Activated CD8-positive, alpha-beta memory T cell treated with anti-CD3 and anti-CD28 coated beads, Interleukin-2, amount 10 ng/mL, durations not matched to agents 7 days and 5 days (primary cell): ENCODE results near the gene CD247. TPM values are rescaled to one million over a fixed set of nuclear protein-coding genes. Genes with fewer than 3 reads are reported as not detected.

Experiments
- ATAC-seq: fragments of 150-1000 bp; cut with Tn5 transposase; one replicate; pipeline ENCODE4 v1.10.0; 2021; ENCODE audit warnings: moderate library complexity
- CTCF ChIA-PET: fragments of 350-600 bp; sonication (Branson Sonifier 250); formaldehyde crosslinking; loops from one replicate; lab custom pipeline; 2021; ENCODE audit warnings: antibody characterized with exemption; lab: Charles Lee
- DNase-seq: peaks from one replicate; pipeline ENCODE4 v3.0.0-alpha.2; 2020
- H3K27ac Mint-ChIP-seq: one replicate; pipeline ENCODE4 v1.8.0; 2021; ENCODE audit warnings: mild to moderate bottlenecking, mixed read lengths
- H3K27me3 Mint-ChIP-seq: one replicate; pipeline ENCODE4 v1.8.0; 2021; ENCODE audit warnings: mixed read lengths
- H3K36me3 Mint-ChIP-seq: one replicate; pipeline ENCODE4 v1.8.0; 2021; ENCODE audit warnings: mild to moderate bottlenecking, mixed read lengths
- H3K4me1 Mint-ChIP-seq: one replicate; pipeline ENCODE4 v1.8.0; 2021; ENCODE audit warnings: mixed read lengths
- H3K4me3 Mint-ChIP-seq: one replicate; pipeline ENCODE4 v1.8.0; 2021; ENCODE audit warnings: mild to moderate bottlenecking, moderate library complexity, mixed read lengths
- H3K9me3 Mint-ChIP-seq: one replicate; pipeline ENCODE4 v1.8.0; 2022; ENCODE audit warnings: low read depth, mixed read lengths
- total RNA-seq, 2 experiments: library from RNA; stranded (reverse); gene quantifications; one replicate each; pipeline ENCODE4 v1.2.3, GENCODE V29; 2021

The CD247 gene
- total RNA-seq, 2 experiments from 2014 or later = 190 to 197 TPM

DNA sequence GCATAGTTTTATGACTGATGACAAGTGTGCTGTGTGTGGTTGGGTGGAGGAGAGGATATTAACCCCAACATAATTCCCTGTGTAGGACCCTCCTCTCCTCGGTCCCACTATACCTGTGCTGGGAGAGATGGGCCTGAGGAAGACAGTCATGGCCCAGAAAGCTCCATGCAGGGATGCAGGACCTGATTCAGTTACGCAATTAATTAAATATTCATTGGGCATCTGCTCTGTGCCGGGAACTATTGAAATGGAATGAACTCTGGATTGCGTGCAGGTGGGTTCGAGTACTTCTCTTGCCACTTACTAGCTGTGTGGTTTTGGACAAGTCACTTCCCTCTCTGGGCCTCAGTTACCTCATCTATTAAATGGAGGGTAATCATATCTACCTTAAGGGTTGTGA, 74.6 kb downstream of the CD247 start:
- H3K27ac Mint-ChIP-seq = no peak overlapping the region

GRCh38 chr1:167442854-167443565, 75.3 kb downstream of the CD247 start:
- H3K36me3 Mint-ChIP-seq = peaks cover 41% of the 10 kb centered on the region
- H3K4me3 Mint-ChIP-seq = no peak overlapping the region
- peak overlapping the region; percentile 31 for H3K27ac Mint-ChIP-seq
- H3K4me1 Mint-ChIP-seq = peaks cover 83% of the 10 kb centered on the region
- CTCF ChIA-PET = interaction anchor here (1.0 to 3.0 kb wide), 10 partner anchors 11 to 384 kb away, joined by 3 to 19 read pairs (median 6); partner anchors contain the start of gene CD247
- DNase-seq = no peak
- no peaks in the 10 kb centered on the region for H3K9me3 Mint-ChIP-seq
- H3K27me3 Mint-ChIP-seq = no peaks in the 10 kb centered on the region
- no peak for ATAC-seq

More for the DNA sequence above, 74.6 kb downstream of the CD247 start:
- Mint-ChIP-seq H3K27me3 (no peaks in the 10 kb centered on the region), H3K4me1 (peaks cover 83% of the 10 kb centered on the region), H3K9me3 (no peaks in the 10 kb centered on the region), H3K4me3 (no peak overlapping the region), H3K36me3 (peaks cover 34% of the 10 kb centered on the region)
- CTCF ChIA-PET = interaction anchor here (1.4 to 2.2 kb wide), 6 partner anchors 11 to 385 kb away, joined by 3 to 9 read pairs (median 6); no protein-coding TSS in a partner anchor
- ATAC-seq (no peak), DNase-seq (no peak)

DNA sequence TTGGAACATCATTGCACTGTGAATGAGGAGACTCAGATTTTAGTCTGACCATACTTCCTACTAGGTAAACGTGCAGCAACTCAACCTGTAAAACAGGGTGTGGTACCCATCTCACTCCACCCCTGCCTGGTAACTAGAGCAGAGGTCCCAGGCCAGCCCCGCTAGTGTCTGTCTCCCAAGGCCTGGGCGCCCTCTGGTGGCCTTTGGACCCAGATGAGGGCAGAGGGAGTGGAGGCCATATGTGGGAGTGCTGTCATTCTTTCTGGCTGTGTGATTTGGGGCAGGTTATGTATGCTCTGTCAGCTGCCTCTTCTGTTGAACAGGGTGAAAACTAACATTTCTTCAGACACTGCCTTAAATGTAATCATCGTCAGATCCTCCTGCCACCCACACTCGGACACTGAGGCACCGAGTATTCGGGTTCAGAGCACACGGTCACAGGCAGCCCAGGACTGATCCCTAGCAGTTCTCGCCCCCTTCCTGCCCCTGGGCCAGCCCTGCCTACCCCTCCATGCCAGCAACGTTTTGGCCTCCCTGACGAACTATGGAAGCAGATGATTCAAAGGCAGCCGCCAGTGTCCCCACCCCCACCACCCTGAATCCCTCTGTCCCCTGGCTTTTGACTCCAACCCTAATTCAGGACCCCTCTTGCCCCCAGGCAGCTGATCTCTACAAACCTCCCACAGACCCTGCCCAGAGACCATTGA, 76.0 kb downstream of the CD247 start:
- ATAC-seq = peak; percentile 83
- peaks cover 46% of the 10 kb centered on the region for H3K36me3 Mint-ChIP-seq
- peaks cover 81% of the 10 kb centered on the region for H3K4me1 Mint-ChIP-seq
- H3K9me3 Mint-ChIP-seq = no peaks in the 10 kb centered on the region
- no peak overlapping the region for H3K4me3 Mint-ChIP-seq
- H3K27ac Mint-ChIP-seq = peak overlapping the region; percentile 31
- H3K27me3 Mint-ChIP-seq = no peaks in the 10 kb centered on the region
- CTCF ChIA-PET = interaction anchor here (1.0 to 3.0 kb wide), 9 partner anchors 12 to 383 kb away, joined by 4 to 19 read pairs (median 6); partner anchors contain the start of gene CD247
- DNase-seq = peak; percentile 85

DNA sequence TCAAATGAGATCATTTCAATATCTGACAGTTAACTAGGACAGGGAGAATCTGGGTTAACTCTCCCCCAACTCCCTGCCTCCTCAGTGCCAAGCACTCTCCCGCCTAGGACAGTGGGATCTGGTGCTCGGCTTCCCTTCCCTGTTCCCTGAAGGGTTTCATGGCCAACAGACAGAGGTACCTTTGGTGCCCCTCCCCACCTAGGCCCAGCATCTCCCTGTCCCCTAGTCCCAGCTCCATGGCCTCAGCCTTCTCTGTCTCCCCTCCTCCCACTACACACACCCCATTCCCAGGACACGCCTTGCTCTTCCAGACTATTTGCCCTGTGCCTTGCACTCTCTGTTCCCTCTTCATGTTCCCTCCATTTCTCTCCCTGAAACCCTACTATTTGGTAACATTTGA, 77.1 kb downstream of the CD247 start:
- Mint-ChIP-seq H3K36me3 (peaks cover 49% of the 10 kb centered on the region), H3K4me3 (no peak overlapping the region), H3K4me1 (peaks cover 83% of the 10 kb centered on the region), H3K27ac (peak overlapping the region; percentile 10), H3K27me3 (no peaks in the 10 kb centered on the region), H3K9me3 (no peaks in the 10 kb centered on the region)
- CTCF ChIA-PET = interaction anchor here (1.3 to 5.0 kb wide), 6 partner anchors 10 to 173 kb away, joined by 4 to 33 read pairs (median 8); no protein-coding TSS in a partner anchor
- DNase-seq = no peak
- no peak for ATAC-seq

DNA sequence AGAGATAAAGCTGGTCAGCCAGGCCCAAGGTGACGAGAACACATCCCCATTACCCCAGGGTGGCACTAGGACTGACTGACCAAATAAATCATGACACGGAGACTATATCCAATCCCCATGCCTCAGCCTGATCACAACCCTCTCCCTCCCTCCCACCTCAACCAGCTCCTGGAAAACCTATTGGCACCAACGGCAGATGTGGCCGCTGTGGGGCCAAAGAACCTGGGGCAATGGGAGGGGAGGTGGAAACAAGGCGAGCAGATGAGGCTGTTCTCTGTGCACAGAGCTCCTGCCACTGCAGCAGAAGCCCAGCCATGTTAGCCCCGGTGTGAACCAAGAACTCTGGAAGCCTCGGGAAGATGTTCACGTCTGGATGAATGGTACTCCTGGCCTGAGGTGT, 77.6 kb downstream of the CD247 start:
- DNase-seq = no peak
- Mint-ChIP-seq H3K4me1 (peaks cover 82% of the 10 kb centered on the region), H3K9me3 (no peaks in the 10 kb centered on the region), H3K27ac (peak overlapping the region; percentile 10), H3K27me3 (no peaks in the 10 kb centered on the region), H3K36me3 (peaks cover 51% of the 10 kb centered on the region), H3K4me3 (no peak overlapping the region)
- no peak for ATAC-seq
- CTCF ChIA-PET = interaction anchor here (1.4 to 5.0 kb wide), 5 partner anchors 10 to 173 kb away, joined by 5 to 33 read pairs (median 11); no protein-coding TSS in a partner anchor

GRCh38 chr1:167440345-167440744, 78.0 kb downstream of the CD247 start:
- CTCF ChIA-PET = interaction anchor here (0.6 to 5.0 kb wide), 7 partner anchors 11 to 173 kb away, joined by 3 to 33 read pairs (median 5); no protein-coding TSS in a partner anchor
- Mint-ChIP-seq H3K27ac (peak overlapping the region; percentile 25), H3K4me3 (no peak overlapping the region), H3K36me3 (peaks cover 51% of the 10 kb centered on the region), H3K9me3 (no peaks in the 10 kb centered on the region), H3K4me1 (peaks cover 80% of the 10 kb centered on the region), H3K27me3 (no peaks in the 10 kb centered on the region)
- DNase-seq (no peak), ATAC-seq (no peak)

GRCh38 chr1:167439301-167439988, 78.9 kb downstream of the CD247 start:
- Mint-ChIP-seq H3K27ac (peak overlapping the region; percentile 94), H3K9me3 (no peaks in the 10 kb centered on the region), H3K36me3 (peaks cover 50% of the 10 kb centered on the region), H3K4me1 (peaks cover 75% of the 10 kb centered on the region), H3K27me3 (no peaks in the 10 kb centered on the region), H3K4me3 (no peak overlapping the region)
- ATAC-seq (no peak), DNase-seq (no peak)
- CTCF ChIA-PET = interaction anchor here (0.6 to 5.0 kb wide), 10 partner anchors 8 to 556 kb away, joined by 3 to 33 read pairs (median 4); no protein-coding TSS in a partner anchor

GRCh38 chr1:167438171-167439138, 79.9 kb downstream of the CD247 start:
- peak; percentile 69 for DNase-seq
- Mint-ChIP-seq H3K36me3 (peaks cover 52% of the 10 kb centered on the region), H3K27ac (peak overlapping the region; percentile 94)

GRCh38 chr1:167435484-167435883, 82.8 kb downstream of the CD247 start:
- Mint-ChIP-seq H3K36me3 (peaks cover 58% of the 10 kb centered on the region), H3K27me3 (no peaks in the 10 kb centered on the region), H3K27ac (peak overlapping the region; percentile 65), H3K9me3 (no peaks in the 10 kb centered on the region), H3K4me1 (peaks cover 54% of the 10 kb centered on the region), H3K4me3 (no peak overlapping the region)
- DNase-seq (no peak), ATAC-seq (no peak)
- CTCF ChIA-PET = no interaction called here

More at GRCh38 chr1:167438171-167439138, 79.9 kb downstream of the CD247 start:
- CTCF ChIA-PET = interaction anchor here (0.8 to 5.0 kb wide), 13 partner anchors 9 to 555 kb away, joined by 3 to 33 read pairs (median 4); partner anchors contain the start of gene CD247
- peaks cover 69% of the 10 kb centered on the region for H3K4me1 Mint-ChIP-seq
- H3K9me3 Mint-ChIP-seq = no peaks in the 10 kb centered on the region
- no peaks in the 10 kb centered on the region for H3K27me3 Mint-ChIP-seq
- peak; percentile 71 for ATAC-seq
- H3K4me3 Mint-ChIP-seq = peak overlapping the region; percentile 48

- peaks cover 57% of the 10 kb centered on the region for H3K36me3 Mint-ChIP-seq
- H3K4me1 Mint-ChIP-seq = peaks cover 53% of the 10 kb centered on the region
- DNase-seq (no peak), ATAC-seq (no peak)
- H3K4me3 Mint-ChIP-seq = no peak overlapping the region
- CTCF ChIA-PET = interaction anchor here (3.0 kb wide), 1 partner anchor 106 kb away, joined by 10 read pairs; no protein-coding TSS in a partner anchor
- H3K9me3 Mint-ChIP-seq = no peaks in the 10 kb centered on the region
- peak overlapping the region; percentile 19 for H3K27ac Mint-ChIP-seq
- no peaks in the 10 kb centered on the region for H3K27me3 Mint-ChIP-seq
These were observed 84.0 kb downstream of the CD247 start for GRCh38 chr1:167434306-167434705.

- H3K27ac Mint-ChIP-seq = peak overlapping the region; percentile 48
- CTCF ChIA-PET = interaction anchor here (3.0 kb wide), 1 partner anchor 106 kb away, joined by 10 read pairs; no protein-coding TSS in a partner anchor
- H3K4me1 Mint-ChIP-seq = peaks cover 52% of the 10 kb centered on the region
- no peaks in the 10 kb centered on the region for H3K9me3 Mint-ChIP-seq
- H3K36me3 Mint-ChIP-seq = peaks cover 54% of the 10 kb centered on the region
- no peak overlapping the region for H3K4me3 Mint-ChIP-seq
- ATAC-seq = no peak
- no peak for DNase-seq
- no peaks in the 10 kb centered on the region for H3K27me3 Mint-ChIP-seq
These were observed 84.4 kb downstream of the CD247 start for GRCh38 chr1:167433884-167434283.

GRCh38 chr1:167432780-167433179, 85.5 kb downstream of the CD247 start:
- Mint-ChIP-seq H3K4me3 (no peak overlapping the region), H3K36me3 (peaks cover 47% of the 10 kb centered on the region), H3K4me1 (peaks cover 50% of the 10 kb centered on the region), H3K27ac (no peak overlapping the region), H3K9me3 (no peaks in the 10 kb centered on the region), H3K27me3 (no peaks in the 10 kb centered on the region)
- CTCF ChIA-PET = interaction anchor here (1.1 to 3.0 kb wide), 3 partner anchors 32 to 107 kb away, joined by 3 to 10 read pairs (median 3); no protein-coding TSS in a partner anchor
- DNase-seq (no peak), ATAC-seq (no peak)
